Measurements from ENCODE around the gene PTPRM.

PTPRM gene

GRCh38 chr18:7807936-7808453, 240.9 kb downstream of the PTPRM start:
- no peak for DNase-seq (ENCODE audit: low read depth in 2 of 2)

GRCh38 chr18:7808992-7809391, 241.9 kb downstream of the PTPRM start:
- no peak for DNase-seq (ENCODE audit: low read depth in 2 of 2)

- no peak for DNase-seq (ENCODE audit: low read depth in 2 of 2)
These were observed 242.3 kb downstream of the PTPRM start for GRCh38 chr18:7809455-7809854.

- DNase-seq (ENCODE audit: low read depth in 2 of 2) = no peak
These were observed 242.9 kb downstream of the PTPRM start for GRCh38 chr18:7809978-7810377.

GRCh38 chr18:7812431-7813063, 245.4 kb downstream of the PTPRM start:
- no peak for DNase-seq (ENCODE audit: low read depth in 2 of 2)

- no peak for DNase-seq (ENCODE audit: low read depth in 2 of 2)
These were observed 246.0 kb downstream of the PTPRM start for GRCh38 chr18:7813131-7813530.

- DNase-seq (ENCODE audit: low read depth in 2 of 2) = no peak
These were observed 247.7 kb downstream of the PTPRM start for GRCh38 chr18:7814754-7815315.

GRCh38 chr18:7815787-7816186, 248.7 kb downstream of the PTPRM start:
- DNase-seq (ENCODE audit: low read depth in 2 of 2) = no peak

GRCh38 chr18:7817575-7818230, 250.6 kb downstream of the PTPRM start:
- DNase-seq (ENCODE audit: low read depth in 2 of 2) = no peak

GRCh38 chr18:7821784-7822183, 254.7 kb downstream of the PTPRM start:
- no peak for DNase-seq (ENCODE audit: low read depth in 2 of 2)

- no peak for DNase-seq (ENCODE audit: low read depth in 2 of 2)
These were observed 255.6 kb downstream of the PTPRM start for GRCh38 chr18:7822435-7823331.

- DNase-seq (ENCODE audit: low read depth in 2 of 2) = no peak
These were observed 257.9 kb downstream of the PTPRM start for GRCh38 chr18:7824970-7825369.

GRCh38 chr18:7830468-7830867, 263.4 kb downstream of the PTPRM start:
- no peak for DNase-seq (ENCODE audit: low read depth in 2 of 2)

- DNase-seq (ENCODE audit: low read depth in 2 of 2) = no peak
These were observed 272.4 kb downstream of the PTPRM start for GRCh38 chr18:7839548-7839947.

- DNase-seq (ENCODE audit: low read depth in 2 of 2) = no peak
These were observed 273.3 kb downstream of the PTPRM start for GRCh38 chr18:7840411-7840810.

GRCh38 chr18:7844017-7844416, 276.9 kb downstream of the PTPRM start:
- no peak for DNase-seq (ENCODE audit: low read depth in 2 of 2)

GRCh38 chr18:7844418-7844817, 277.3 kb downstream of the PTPRM start:
- DNase-seq (ENCODE audit: low read depth in 2 of 2) = no peak

GRCh38 chr18:7846335-7846734, 279.2 kb downstream of the PTPRM start:
- DNase-seq (ENCODE audit: low read depth in 2 of 2) = no peak

GRCh38 chr18:7847357-7848053, 280.4 kb downstream of the PTPRM start:
- no peak for DNase-seq (ENCODE audit: low read depth in 2 of 2)

- no peak for DNase-seq (ENCODE audit: low read depth in 2 of 2)
These were observed 280.9 kb downstream of the PTPRM start for GRCh38 chr18:7848054-7848412.

GRCh38 chr18:7850446-7850845, 283.3 kb downstream of the PTPRM start:
- no peak for DNase-seq (ENCODE audit: low read depth in 2 of 2)

- no peak for DNase-seq (ENCODE audit: low read depth in 2 of 2)
These were observed 287.9 kb downstream of the PTPRM start for GRCh38 chr18:7855028-7855427.
